Measurements from ENCODE around the gene HERC2. TPM values are rescaled to one million over a fixed set of nuclear protein-coding genes. Genes with fewer than 3 reads are reported as not detected.
A peak's percentile ranks its signal among the peaks of the same experiment; 100 is the strongest.

Gene HERC2
- polyA plus RNA-seq, 1 of the 3 experiments (the other 2 are of a cell fraction), result 22.3 TPM

- ChIA-PET POLR2A (no interaction called here), CTCF (interaction anchor here (0.8 to 1.0 kb wide), 10 partner anchors 9 to 675 kb away, joined by 3 to 6 read pairs (median 3); no protein-coding TSS in a partner anchor)
- WGBS (ENCODE audit: low lambda C conversion rate), result 31% methylated on average over 15 of the region's 15 CpGs
- Histone ChIP-seq H3K9ac (no peak overlapping the region), H3K4me1 (ENCODE audit: control insufficient read depth in 1 of 2, insufficient read depth in 2 of 2, low read depth in 1 of 2, low read length in 1 of 2) (peaks cover 0 to 5% of the 10 kb centered on the region in 2 experiments; a peak in 3 of 4 replicates), H2AFZ (ENCODE audit: low read depth) (no peak overlapping the region), H3K4me2 (peak overlapping the region; percentile 53), H3K9me2 (no peaks in the 10 kb centered on the region), H4K20me1 (ENCODE audit: insufficient read depth) (no peaks in the 10 kb centered on the region), H3K79me2 (ENCODE audit: insufficient read depth) (no peaks in the 10 kb centered on the region), H3K27me3 (ENCODE audit: insufficient read depth) (no peaks in the 10 kb centered on the region), H3K9me3 (no peaks in the 10 kb centered on the region), H3K36me3 (replicated peaks in 1 of 2; ENCODE audit: control insufficient read depth in 1 of 2, insufficient read depth in 2 of 2, low read length in 1 of 2) (peaks cover 37 to 41% of the 10 kb centered on the region in 2 experiments), H3K27ac (ENCODE audit: low read depth in 2 of 2, low read length in 1 of 2) (peak overlapping the region; percentile 47 to 51; a peak in 2 of 4 replicates), H3F3A (replicated peaks; ENCODE audit: insufficient read depth) (no peaks in the 10 kb centered on the region), H3K4me3 (ENCODE audit: low read depth in 2 of 2, low read length in 1 of 2) (no peak overlapping the region; a peak in 1 of 4 replicates)
- TF ChIP-seq NRF1 (IDR thresholded peaks at IDR 0.05; ENCODE audit: low read depth, low read length) (no peak), MXI1 (IDR thresholded peaks at IDR 0.05; ENCODE audit: low read depth, low read length) (peak; percentile 99), ZBTB33 (IDR thresholded peaks at IDR 0.05; ENCODE audit: borderline replicate concordance, low read depth) (no peak), USF2 (IDR thresholded peaks at IDR 0.05; ENCODE audit: borderline replicate concordance, low read depth, low read length) (no peak), RCOR1 (IDR thresholded peaks at IDR 0.05; ENCODE audit: low read length) (no peak), TCF12 (IDR thresholded peaks at IDR 0.05) (peak; percentile 39; the same call in 1 of the 2 replicates), TEAD4 (IDR thresholded peaks at IDR 0.05; ENCODE audit: borderline replicate concordance, insufficient read depth) (no peak), RAD21 (IDR thresholded peaks at IDR 0.05; ENCODE audit: low read length) (peak; percentile 88), FOXJ3 (CRISPR knock-in tag; IDR thresholded peaks at IDR 0.05) (no peak), SMC3 (IDR thresholded peaks at IDR 0.05; ENCODE audit: low read depth, low read length) (peak; percentile 70), IRF3 (IDR thresholded peaks at IDR 0.05; ENCODE audit: low read depth, low read length) (no peak), CHD2 (IDR thresholded peaks at IDR 0.05; ENCODE audit: low read length, partially characterized antibody) (peak; percentile 8), GATA2 (CRISPR knock-in tag; IDR thresholded peaks at IDR 0.05) (no peak), CTCF (IDR thresholded peaks at IDR 0.05) (peak; percentile 72), SIN3A (IDR thresholded peaks at IDR 0.05; ENCODE audit: borderline replicate concordance, low read depth, low read length) (peak; percentile 77; the same call in 1 of the 2 replicates), MAX (IDR thresholded peaks at IDR 0.05; ENCODE audit: low read depth) (peak; percentile 66; the same call in 1 of the 2 replicates), REST (IDR thresholded peaks at IDR 0.05; ENCODE audit: low read depth, low read length) (peak; percentile 73; the same call in 1 of the 2 replicates)
- peak; percentile 89 for DNase-seq
These were observed 130.1 kb downstream of the HERC2 start for GRCh38 chr15:28191832-28192231.

All from SK-N-SH (cell line).